ENCODE measurements around the gene RNF5.

Gene RNF5

GRCh38 chr6:32151863-32152768 lies 26.1 kb upstream of the RNF5 start, which contains the start of gene PRRT1:
Gene PRRT1, minus strand, starts transcription at chr6:32151939. Its CDS starts 112 bp downstream, at chr6:32151827.
- no peak for DNase-seq (ENCODE audit: low read depth in 2 of 2)

GRCh38 chr6:32152769-32153563 lies 25.2 kb upstream of the RNF5 start:
- no peak for DNase-seq (ENCODE audit: low read depth in 2 of 2)

GRCh38 chr6:32153564-32154513 lies 24.4 kb upstream of the RNF5 start, which contains the start of gene PPT2:
Gene PPT2, plus strand, starts transcription at chr6:32154141. Its CDS starts 454 bp downstream, at chr6:32154595.
- peak; percentile 65 to 68 for DNase-seq (ENCODE audit: low read depth in 2 of 2)

GRCh38 chr6:32154514-32155161 lies 23.6 kb upstream of the RNF5 start:
- DNase-seq (ENCODE audit: low read depth in 2 of 2), result peak; percentile 41 to 49

GRCh38 chr6:32156891-32157290 lies 21.3 kb upstream of the RNF5 start:
- DNase-seq (ENCODE audit: low read depth in 2 of 2), result no peak

- DNase-seq (ENCODE audit: low read depth in 2 of 2), result no peak
Measured at GRCh38 chr6:32158052-32158451, 20.2 kb upstream of the RNF5 start.

GRCh38 chr6:32163559-32164258 lies 14.5 kb upstream of the RNF5 start:
- DNase-seq (ENCODE audit: low read depth in 2 of 2), result no peak

GRCh38 chr6:32164295-32164694 lies 13.9 kb upstream of the RNF5 start, which contains the start of gene EGFL8:
Gene EGFL8, plus strand, starts transcription at chr6:32164595. Its CDS starts 1,571 bp downstream, at chr6:32166166.
- DNase-seq (ENCODE audit: low read depth in 2 of 2), result no peak

GRCh38 chr6:32166411-32167061 lies 11.7 kb upstream of the RNF5 start:
- no peak for DNase-seq (ENCODE audit: low read depth in 2 of 2)

- no peak for DNase-seq (ENCODE audit: low read depth in 2 of 2)
Measured at GRCh38 chr6:32167154-32167760, 10.9 kb upstream of the RNF5 start.

GRCh38 chr6:32167761-32168262 lies 10.4 kb upstream of the RNF5 start:
- DNase-seq (ENCODE audit: low read depth in 2 of 2), result no peak

GRCh38 chr6:32168350-32168749 lies 9.9 kb upstream of the RNF5 start:
- DNase-seq (ENCODE audit: low read depth in 2 of 2), result no peak

GRCh38 chr6:32168807-32169591 lies 9.2 kb upstream of the RNF5 start:
- DNase-seq (ENCODE audit: low read depth in 2 of 2), result no peak

GRCh38 chr6:32170294-32170693 lies 7.9 kb upstream of the RNF5 start:
- DNase-seq (ENCODE audit: low read depth in 2 of 2), result no peak

GRCh38 chr6:32171234-32171633 lies 7.0 kb upstream of the RNF5 start:
- DNase-seq (ENCODE audit: low read depth in 2 of 2), result no peak

GRCh38 chr6:32173051-32173727 lies 5.0 kb upstream of the RNF5 start:
- no peak for DNase-seq (ENCODE audit: low read depth in 2 of 2)

GRCh38 chr6:32174416-32174815 lies 3.8 kb upstream of the RNF5 start:
- DNase-seq (ENCODE audit: low read depth in 2 of 2), result no peak

- no peak for DNase-seq (ENCODE audit: low read depth in 2 of 2)
Measured at GRCh38 chr6:32175322-32175710, 2.9 kb upstream of the RNF5 start.

Measured in stimulated activated CD4-positive, alpha-beta T cell treated with anti-CD3 and anti-CD28 coated beads, Interleukin-15, amount 100 ng/mL, for 48 hours (primary cell).